AG04450 (cell line): ENCODE data around the gene GALK2. TPM values are rescaled to one million over a fixed set of nuclear protein-coding genes. Genes with fewer than 3 reads are reported as not detected.

Experiments
- CTCF ChIA-PET: fragments of 300-600, 350-600 bp; formaldehyde crosslinking; extraction: SDS; loops from one replicate; lab custom pipeline; 2022; ENCODE audit warnings: antibody characterized with exemption, inconsistent platforms; lab: Charles Lee
- POLR2A ChIA-PET: fragments of 350-600 bp; formaldehyde crosslinking; extraction: SDS; loops from one replicate; lab custom pipeline; 2021; ENCODE audit warnings: antibody characterized with exemption, inconsistent platforms; lab: Yijun Ruan, JAX
- DNase-seq: peaks from one replicate; pipeline ENCODE4 v3.0.0-alpha.2; 2011; ENCODE audit warnings: low read depth, low spot score
- H3K27ac ChIP-seq: one replicate; pipeline ENCODE4 v1.5.1; 2012; ENCODE audit warnings: low read depth, low read length, control low read depth
- H3K27me3 ChIP-seq: one replicate; pipeline ENCODE4 v1.6.0; 2012; ENCODE audit warnings: low read length; ENCODE audit not compliant: control insufficient read depth, insufficient read depth
- H3K4me3 ChIP-seq: 2 replicates; pipeline ENCODE4 v1.5.1; 2011; ENCODE audit warnings: mild to moderate bottlenecking, low read depth, low read length, control low read depth
- H3K9me3 ChIP-seq: 2 replicates; pipeline ENCODE4 v1.5.1; 2012; ENCODE audit warnings: low read length; ENCODE audit not compliant: control insufficient read depth, insufficient read depth
- CTCF ChIP-seq: IDR thresholded peaks from 2 replicates; pipeline ENCODE4 v1.5.1; 2011; ENCODE audit warnings: low read depth, low read length, control low read depth, inconsistent platforms
- polyA plus RNA-seq: library from polyadenylated mRNA; depleted of rRNA; stranded (reverse); fragments of >200 nt; gene quantifications from 2 replicates; pipeline ENCODE4 v1.2.3, GENCODE V29; 2011

Gene GALK2
- polyA plus RNA-seq, 1 experiment: 32.2 TPM

GRCh38 chr15:49155834-49156627, 14.0 kb upstream of the GALK2 start:
- Histone ChIP-seq H3K27me3 (no peaks in the 10 kb centered on the region), H3K27ac (no peak overlapping the region), H3K9me3 (no peaks in the 10 kb centered on the region; the same call in 1 of the 2 replicates), H3K4me3 (peak overlapping the region; percentile 99)
- no peak for TF ChIP-seq CTCF
- POLR2A ChIA-PET: interaction anchor here (0.7 to 1.3 kb wide), 6 partner anchors 10 to 267 kb away, joined by 3 to 11 read pairs (median 4); partner anchors contain the start of genes GALK2 and SECISBP2L
- no peak for DNase-seq
- CTCF ChIA-PET: interaction anchor here (0.6 to 3.1 kb wide), 6 partner anchors 9 to 798 kb away, joined by 3 to 15 read pairs (median 4); partner anchors contain the start of gene FGF7

- Histone ChIP-seq H3K4me3 (no peak overlapping the region), H3K27ac (no peak overlapping the region), H3K27me3 (no peaks in the 10 kb centered on the region), H3K9me3 (no peaks in the 10 kb centered on the region)
- no peak for TF ChIP-seq CTCF
- no peak for DNase-seq
- ChIA-PET CTCF (interaction anchor here (0.5 kb wide), 1 partner anchor 16 kb away, joined by 3 read pairs; no protein-coding TSS in a partner anchor), POLR2A (no interaction called here)
Measured at GRCh38 chr15:49163678-49164077, 6.4 kb upstream of the GALK2 start.

- Histone ChIP-seq H3K27me3 (no peaks in the 10 kb centered on the region), H3K9me3 (no peaks in the 10 kb centered on the region), H3K4me3 (no peak overlapping the region), H3K27ac (no peak overlapping the region)
- POLR2A ChIA-PET: no interaction called here
- no peak for TF ChIP-seq CTCF
- CTCF ChIA-PET: interaction anchor here (0.7 kb wide), 1 partner anchor 21 kb away, joined by 5 read pairs; no protein-coding TSS in a partner anchor
- DNase-seq: no peak
Measured at GRCh38 chr15:49164865-49165264, 5.2 kb upstream of the GALK2 start.

- no peak overlapping the region for H3K27ac ChIP-seq
- H3K9me3 ChIP-seq: no peaks in the 10 kb centered on the region
- TF ChIP-seq CTCF: no peak
- ChIA-PET POLR2A (no interaction called here), CTCF (no interaction called here)
- H3K27me3 ChIP-seq: no peaks in the 10 kb centered on the region
- H3K4me3 ChIP-seq: no peak overlapping the region
- DNase-seq: no peak
Measured at GRCh38 chr15:49168016-49168415, 2.0 kb upstream of the GALK2 start.

- no peak for DNase-seq
- H3K27ac ChIP-seq: no peak overlapping the region
- TF ChIP-seq CTCF: no peak
- CTCF ChIA-PET: no interaction called here
- POLR2A ChIA-PET: no interaction called here
- H3K9me3 ChIP-seq: no peaks in the 10 kb centered on the region
- H3K27me3 ChIP-seq: no peaks in the 10 kb centered on the region
- no peak overlapping the region for H3K4me3 ChIP-seq
Measured at GRCh38 chr15:49171790-49172189, 1.7 kb downstream of the GALK2 start.
